CD14-positive monocyte (primary cell): ENCODE data around the gene INPP5F. TPM values are rescaled to one million over a fixed set of nuclear protein-coding genes. Genes with fewer than 3 reads are reported as not detected.
A peak's percentile ranks its signal among the peaks of the same experiment; 100 is the strongest.

Source experiments
- DNase-seq, 3 donors: peaks; one replicate each; pipeline ENCODE4 v3.0.0-alpha.2; 2011 to 2022
- H2AFZ ChIP-seq: 2 replicates; pipeline ENCODE4 v1.6.0; 2012; ENCODE audit warnings: mild to moderate bottlenecking, low read depth, low read length, inconsistent platforms; ENCODE audit not compliant: insufficient read depth, poor library complexity, severe bottlenecking
- H3K27ac ChIP-seq, 2 donors: 1 replicate in 1 of 2; 2 replicates in 1 of 2; pipeline ENCODE4 v1.5.1; 2012 to 2013; ENCODE audit warnings: low read length in 2 of 2, control low read depth in 1 of 2, inconsistent platforms in 1 of 2, low read depth in 1 of 2, mild to moderate bottlenecking in 1 of 2
- H3K27me3 ChIP-seq, 2 donors: one replicate each; pipeline versions ENCODE4 v1.6.0 to v1.6.1; 2011 to 2013; ENCODE audit warnings: low read length in 2 of 2; ENCODE audit not compliant: control insufficient read depth in 2 of 2, insufficient read depth in 2 of 2
- H3K36me3 ChIP-seq, 2 donors: replicated peaks in 1 of 2; 1 replicate in 1 of 2; 2 replicates in 1 of 2; pipeline versions ENCODE4 v1.5.1 to v1.6.1; 2012 to 2013; ENCODE audit warnings: low read length in 2 of 2, control low read depth in 1 of 2, inconsistent platforms in 1 of 2, mild to moderate bottlenecking in 1 of 2; ENCODE audit not compliant: insufficient read depth in 2 of 2, control insufficient read depth in 1 of 2
- H3K4me1 ChIP-seq, 2 donors: 1 replicate in 1 of 2; 2 replicates in 1 of 2; pipeline versions ENCODE4 v1.5.1 to v1.6.1; 2012 to 2013; ENCODE audit warnings: low read length in 2 of 2, control low read depth in 1 of 2, inconsistent platforms in 1 of 2, mild to moderate bottlenecking in 1 of 2, moderate library complexity in 1 of 2; ENCODE audit not compliant: insufficient read depth in 2 of 2, control insufficient read depth in 1 of 2
- H3K4me2 ChIP-seq: replicated peaks from 2 replicates; pipeline ENCODE3; 2012; ENCODE audit warnings: low read length, moderate library complexity, mild to moderate bottlenecking; ENCODE audit not compliant: poor library complexity, severe bottlenecking; ENCODE audit errors: extremely low read depth
- H3K4me3 ChIP-seq, 3 experiments: fragments of 200-600 bp in 1 of 3; sonication (generic) in 1 of 3; replicated peaks in 1 of 3; 1 replicate in 2 of 3; 2 replicates in 1 of 3; pipeline ENCODE4 v1.5.1; 2011 to 2013; ENCODE audit warnings: low read length in 3 of 3, mild to moderate bottlenecking in 3 of 3, control low read depth in 2 of 3, low read depth in 2 of 3, inconsistent platforms in 1 of 3, moderate library complexity in 1 of 3
- H3K79me2 ChIP-seq: 2 replicates; pipeline ENCODE4 v1.6.0; 2012; ENCODE audit warnings: mild to moderate bottlenecking, control low read depth, inconsistent platforms, low read length, moderate library complexity; ENCODE audit not compliant: insufficient read depth
- H3K9ac ChIP-seq: 2 replicates; pipeline ENCODE4 v1.6.0; 2017; ENCODE audit warnings: low read length, mild to moderate bottlenecking; ENCODE audit not compliant: insufficient read depth, poor library complexity, severe bottlenecking
- H3K9me3 ChIP-seq, 2 donors: replicated peaks in 1 of 2; 1 replicate in 1 of 2; 2 replicates in 1 of 2; pipeline versions ENCODE4 v1.5.1 to v1.6.1; 2012 to 2013; ENCODE audit warnings: low read length in 2 of 2, control low read depth in 1 of 2; ENCODE audit not compliant: control insufficient read depth in 1 of 2, insufficient read depth in 1 of 2
- H4K20me1 ChIP-seq: 2 replicates; pipeline ENCODE4 v1.6.0; 2012; ENCODE audit warnings: mild to moderate bottlenecking, low read length, control low read depth, moderate library complexity; ENCODE audit not compliant: insufficient read depth
- H3K27ac Mint-ChIP-seq, 7 donors: one replicate each; pipeline ENCODE4 v1.8.0; 2020; ENCODE audit warnings: mild to moderate bottlenecking in 7 of 7, mixed read lengths in 7 of 7, moderate library complexity in 6 of 7, inconsistent platforms in 2 of 7
- H3K27me3 Mint-ChIP-seq, 3 donors: one replicate each; pipeline ENCODE4 v1.8.0; 2021 to 2022; ENCODE audit warnings: low read depth in 3 of 3, mild to moderate bottlenecking in 3 of 3, mixed read lengths in 3 of 3, moderate library complexity in 3 of 3, inconsistent platforms in 1 of 3
- H3K36me3 Mint-ChIP-seq, 2 donors: one replicate each; pipeline ENCODE4 v1.8.0; 2020; ENCODE audit warnings: mixed read lengths in 2 of 2, inconsistent platforms in 1 of 2, mild to moderate bottlenecking in 1 of 2
- H3K4me1 Mint-ChIP-seq: one replicate; pipeline ENCODE4 v1.8.0; 2020; ENCODE audit warnings: mild to moderate bottlenecking, mixed read lengths
- H3K4me3 Mint-ChIP-seq, 2 donors: one replicate each; pipeline ENCODE4 v1.8.0; 2020; ENCODE audit warnings: mild to moderate bottlenecking in 2 of 2, mixed read lengths in 2 of 2, moderate library complexity in 1 of 2
- H3K9me3 Mint-ChIP-seq, 7 donors: one replicate each; pipeline ENCODE4 v1.8.0; 2020 to 2022; ENCODE audit warnings: mixed read lengths in 7 of 7, mild to moderate bottlenecking in 6 of 7, moderate library complexity in 6 of 7, inconsistent platforms in 2 of 7
- CTCF ChIP-seq: fragments of 200-600 bp; IDR thresholded peaks from one replicate; pipeline ENCODE4 v1.8.0; 2022; ENCODE audit warnings: antibody characterized with exemption, mild to moderate bottlenecking
- WGBS: methylation state at CpG from one replicate; pipeline ENCODE4 v1.1.5; 2013; ENCODE audit warnings: missing lambda C conversion rate; ENCODE audit not compliant: insufficient coverage; 5-methylcytosine and 5-hydroxymethylcytosine counted together
- intact Hi-C, 2 donors: fragments of 100-400 bp; cut with micrococcal nuclease; formaldehyde crosslinking; loops; one replicate each; pipeline versions ENCODE4 v1.15.0 to v1.15.1; 2023
- polyA plus RNA-seq, 3 donors: library from polyadenylated mRNA; depleted of rRNA in 1 of 3; unstranded in 2 of 3; stranded (reverse) in 1 of 3; fragments of 300-500 nt in 2 of 3; fragments of >200 nt in 1 of 3; fragmentation: Illumina TruSeq in 2 of 3; gene quantifications; 1 replicate in 2 of 3; 2 replicates in 1 of 3; pipeline ENCODE4 v1.2.3, GENCODE V29; 2012 to 2021

The INPP5F gene
- polyA plus RNA-seq, 3 donors: 5.1 to 6.9 (median 5.4) TPM

- no peaks in the 10 kb centered on the region for H3K9me3 Mint-ChIP-seq
- intact Hi-C loops: no loop called here
- Histone ChIP-seq H4K20me1 (peaks cover 32% of the 10 kb centered on the region), H3K4me1 (no peaks in the 10 kb centered on the region), H3K4me3 (no peak overlapping the region), H3K9me3 (no peaks in the 10 kb centered on the region), H3K79me2 (no peaks in the 10 kb centered on the region), H2AFZ (no peak overlapping the region), H3K36me3 (peaks cover 94 to 100% of the 10 kb centered on the region in 2 donors), H3K27me3 (no peaks in the 10 kb centered on the region), H3K4me2 (no peak overlapping the region), H3K9ac (no peak overlapping the region), H3K27ac (no peak overlapping the region)
- DNase-seq: no peak
- 100% methylated on average over 7 of the region's 11 CpGs for WGBS
- H3K27ac Mint-ChIP-seq: no peak overlapping the region
- no peaks in the 10 kb centered on the region for H3K27me3 Mint-ChIP-seq
- H3K36me3 Mint-ChIP-seq: peaks cover 94 to 95% of the 10 kb centered on the region in 2 donors
- no peaks in the 10 kb centered on the region for H3K4me1 Mint-ChIP-seq
- H3K4me3 Mint-ChIP-seq: no peak overlapping the region
- TF ChIP-seq CTCF: no peak
Observed at GRCh38 chr10:119831656-119832055, 105.8 kb downstream of the INPP5F start.

GRCh38 chr10:119832951-119833350, 107.1 kb downstream of the INPP5F start:
- no peaks in the 10 kb centered on the region for H3K9me3 ChIP-seq
- H3K9me3 Mint-ChIP-seq: no peaks in the 10 kb centered on the region
- H3K27ac ChIP-seq: peak overlapping the region in 1 of 2 donors; percentile 23
- H2AFZ ChIP-seq: no peak overlapping the region
- no CpG with 5 or more reads among the region's 2 CpGs for WGBS
- no peaks in the 10 kb centered on the region for H3K27me3 Mint-ChIP-seq
- no peak for DNase-seq
- H3K4me1 ChIP-seq: no peaks in the 10 kb centered on the region
- H3K27ac Mint-ChIP-seq: no peak overlapping the region
- H3K4me2 ChIP-seq: no peak overlapping the region
- H3K79me2 ChIP-seq: no peaks in the 10 kb centered on the region
- intact Hi-C loops: no loop called here
- peaks cover 95 to 100% of the 10 kb centered on the region in 2 donors for H3K36me3 ChIP-seq
- H3K36me3 Mint-ChIP-seq: peaks cover 92 to 95% of the 10 kb centered on the region in 2 donors
- peaks cover 34% of the 10 kb centered on the region for H4K20me1 ChIP-seq
- no peak overlapping the region for H3K9ac ChIP-seq
- no peak overlapping the region for H3K4me3 Mint-ChIP-seq
- no peak for TF ChIP-seq CTCF
- H3K4me1 Mint-ChIP-seq: no peaks in the 10 kb centered on the region
- no peak overlapping the region for H3K4me3 ChIP-seq
- H3K27me3 ChIP-seq: no peaks in the 10 kb centered on the region
